Breast epithelium (tissue), 4 donors: ENCODE results near the gene MANSC4. TPM values are rescaled to one million over a fixed set of nuclear protein-coding genes. Genes with fewer than 3 reads are reported as not detected.

Experiments used
- DNase-seq, 2 donors: peaks; one replicate each; pipeline ENCODE4 v3.0.0-alpha.2; 2019; ENCODE audit warnings: low spot score in 2 of 2
- H3K27ac ChIP-seq, 2 donors: fragments of 200-600 bp; sonication (generic) in 1 of 2; one replicate each; pipeline ENCODE4 v1.5.1; 2016 to 2019; ENCODE audit warnings: mild to moderate bottlenecking in 1 of 2
- H3K27me3 ChIP-seq, 2 donors: fragments of 200-600 bp; sonication (generic) in 1 of 2; one replicate each; pipeline versions ENCODE4 v1.5.1 to v1.6.0; 2017 to 2019; ENCODE audit warnings: control low read depth in 1 of 2, mild to moderate bottlenecking in 1 of 2
- H3K36me3 ChIP-seq: fragments of 200-600 bp; one replicate; pipeline ENCODE4 v1.5.1; 2019
- H3K4me1 ChIP-seq, 2 donors: fragments of 200-600 bp; sonication (generic); one replicate each; pipeline ENCODE4 v1.5.1; 2016 to 2019; ENCODE audit warnings: control low read depth in 1 of 2
- H3K4me3 ChIP-seq, 3 donors: fragments of 200-600 bp; sonication (generic); 1 replicate in 2 of 3; 2 replicates in 1 of 3; pipeline ENCODE4 v1.5.1; 2016 to 2019; ENCODE audit warnings: mild to moderate bottlenecking in 3 of 3, moderate library complexity in 2 of 3
- H3K9me3 ChIP-seq, 2 donors: fragments of 200-600 bp; sonication (generic) in 1 of 2; one replicate each; pipeline ENCODE4 v1.5.1; 2016 to 2019; ENCODE audit warnings: control low read depth in 1 of 2
- CTCF ChIP-seq, 3 donors: fragments of 450-650 bp; IDR thresholded peaks; one replicate each; pipeline ENCODE4 v1.5.1; 2016 to 2017; ENCODE audit warnings: antibody characterized with exemption in 3 of 3, mild to moderate bottlenecking in 3 of 3, moderate library complexity in 3 of 3
- POLR2A ChIP-seq: fragments of 450-650 bp; IDR thresholded peaks from one replicate; pipeline ENCODE4 v1.6.1; 2016; ENCODE audit warnings: antibody characterized with exemption, mild to moderate bottlenecking, moderate library complexity
- POLR2AphosphoS5 ChIP-seq, 3 donors: sonication (generic); formaldehyde crosslinking; IDR thresholded peaks; one replicate each; pipeline ENCODE4 v1.6.1; 2017; ENCODE audit warnings: antibody characterized with exemption in 3 of 3
- intact Hi-C: fragments of 100-400 bp; cut with DNase I; formaldehyde crosslinking; loops from one replicate; pipeline ENCODE4 v1.15.1; 2023; ENCODE audit warnings: low total_unique reads
- total RNA-seq, 3 donors: library from RNA; depleted of rRNA; stranded (reverse); fragments of >200 nt; gene quantifications; one replicate each; pipeline ENCODE4 v1.1.0, GENCODE V29; 2016

Gene MANSC4
- total RNA-seq, 3 donors from 2014 or later: 0.73 TPM; not detected in 2

GRCh38 chr12:27771481-27772327 lies 8.3 kb downstream of the MANSC4 start:
- TF ChIP-seq POLR2AphosphoS5 (IDR thresholded peaks at IDR 0.05) (no peak), POLR2A (no peak), CTCF (IDR thresholded peaks at IDR 0.05) (no peak)
- no peaks in the 10 kb centered on the region for H3K9me3 ChIP-seq
- no peak overlapping the region for H3K27ac ChIP-seq
- no peaks in the 10 kb centered on the region for H3K4me1 ChIP-seq
- intact Hi-C loops: no loop called here
- no peak overlapping the region for H3K4me3 ChIP-seq
- H3K27me3 ChIP-seq: no peaks in the 10 kb centered on the region
- no peak for DNase-seq
- no peaks in the 10 kb centered on the region for H3K36me3 ChIP-seq

- no peaks in the 10 kb centered on the region for H3K9me3 ChIP-seq
- H3K36me3 ChIP-seq: no peaks in the 10 kb centered on the region
- DNase-seq: no peak
- intact Hi-C loops: no loop called here
- no peak for TF ChIP-seq POLR2A
- TF ChIP-seq CTCF (IDR thresholded peaks at IDR 0.05): no peak
- TF ChIP-seq POLR2AphosphoS5 (IDR thresholded peaks at IDR 0.05): no peak
- no peak overlapping the region for H3K4me3 ChIP-seq
- no peak overlapping the region for H3K27ac ChIP-seq
- no peaks in the 10 kb centered on the region for H3K27me3 ChIP-seq
- no peaks in the 10 kb centered on the region for H3K4me1 ChIP-seq
Measured at GRCh38 chr12:27769142-27769673, 10.8 kb downstream of the MANSC4 start.

- Histone ChIP-seq H3K4me3 (no peak overlapping the region), H3K9me3 (no peaks in the 10 kb centered on the region), H3K27me3 (no peaks in the 10 kb centered on the region), H3K36me3 (no peaks in the 10 kb centered on the region), H3K27ac (no peak overlapping the region), H3K4me1 (no peaks in the 10 kb centered on the region)
- intact Hi-C loops: no loop called here
- DNase-seq: no peak
- TF ChIP-seq POLR2AphosphoS5 (IDR thresholded peaks at IDR 0.05) (no peak), POLR2A (no peak), CTCF (IDR thresholded peaks at IDR 0.05) (no peak)
Measured at GRCh38 chr12:27766587-27766986, 13.4 kb downstream of the MANSC4 start.

- no peak overlapping the region for H3K27ac ChIP-seq
- no peak for DNase-seq
- H3K4me1 ChIP-seq: no peaks in the 10 kb centered on the region
- H3K27me3 ChIP-seq: no peaks in the 10 kb centered on the region
- TF ChIP-seq POLR2A (no peak), CTCF (IDR thresholded peaks at IDR 0.05) (no peak), POLR2AphosphoS5 (IDR thresholded peaks at IDR 0.05) (no peak)
- H3K4me3 ChIP-seq: no peak overlapping the region
- intact Hi-C loops: no loop called here
- H3K9me3 ChIP-seq: no peaks in the 10 kb centered on the region
- no peaks in the 10 kb centered on the region for H3K36me3 ChIP-seq
Measured at GRCh38 chr12:27762757-27763156, 17.3 kb downstream of the MANSC4 start.

- Histone ChIP-seq H3K4me3 (no peak overlapping the region), H3K4me1 (no peaks in the 10 kb centered on the region), H3K9me3 (no peaks in the 10 kb centered on the region), H3K27ac (no peak overlapping the region), H3K27me3 (no peaks in the 10 kb centered on the region), H3K36me3 (no peaks in the 10 kb centered on the region)
- intact Hi-C loops: no loop called here
- no peak for DNase-seq
- TF ChIP-seq POLR2AphosphoS5 (IDR thresholded peaks at IDR 0.05) (no peak), POLR2A (no peak), CTCF (IDR thresholded peaks at IDR 0.05) (no peak)
Measured at GRCh38 chr12:27756670-27757195, 23.3 kb downstream of the MANSC4 start.
